Epithelial cell of proximal tubule (primary cell): Measurements from ENCODE around the gene TNIP3. TPM values are rescaled to one million over a fixed set of nuclear protein-coding genes. Genes with fewer than 3 reads are reported as not detected.
"Not testable (repeated sequence)": the region's sequence is repeated elsewhere in the genome, so short reads cannot be mapped to it uniquely, and the experiment has no call there.

ENCODE experiments used
- DNase-seq: peaks from one replicate; pipeline ENCODE4 v3.0.0-alpha.2; 2011; ENCODE audit warnings: low read depth
- H3K4me3 ChIP-seq: 2 replicates; pipeline ENCODE4 v1.5.1; 2011; ENCODE audit warnings: low read depth, mild to moderate bottlenecking, low read length
- CTCF ChIP-seq: conservative IDR thresholded peaks from 2 replicates; pipeline ENCODE4 v1.5.1; 2012; ENCODE audit warnings: low read depth, mild to moderate bottlenecking, low read length
- total RNA-seq: library from RNA; depleted of rRNA; stranded (reverse); fragments of >200 nt; gene quantifications from 2 replicates; pipeline ENCODE4 v1.2.3, GENCODE V29; 2015

TNIP3 gene
- 0.07 and 0.46 TPM in 2 replicates for total RNA-seq

GRCh38 chr4:121164291-121164690 lies at the start of gene TNIP3:
TSS of gene TNIP3 (minus strand) at chr4:121164321. CDS start at chr4:121164125, 196 bp downstream.
- H3K4me3 ChIP-seq, result no peak within 1 kb of the TSS
- TF ChIP-seq CTCF, result no peak
- no peak for DNase-seq

- TF ChIP-seq CTCF, result no peak
- DNase-seq, result no peak
- H3K4me3 ChIP-seq, result no peak overlapping the region
These were observed 48.7 kb upstream of the TNIP3 start for GRCh38 chr4:121212806-121213205.

- TF ChIP-seq CTCF, result no peak
- DNase-seq, result no peak
- H3K4me3 ChIP-seq, result no peak overlapping the region
These were observed 45.0 kb upstream of the TNIP3 start for GRCh38 chr4:121209171-121209570.

- no peak overlapping the region for H3K4me3 ChIP-seq
- no peak for TF ChIP-seq CTCF
- no peak for DNase-seq
These were observed 44.3 kb upstream of the TNIP3 start for GRCh38 chr4:121208244-121209007.

- not testable (repeated sequence) for H3K4me3 ChIP-seq, DNase-seq
These were observed 41.7 kb upstream of the TNIP3 start for GRCh38 chr4:121205777-121206176.

GRCh38 chr4:121200795-121201472 lies 36.8 kb upstream of the TNIP3 start:
- no peak for DNase-seq
- H3K4me3 ChIP-seq, result no peak overlapping the region
- no peak for TF ChIP-seq CTCF

- TF ChIP-seq CTCF, result no peak
- DNase-seq, result no peak
- H3K4me3 ChIP-seq, result no peak overlapping the region
These were observed 35.8 kb upstream of the TNIP3 start for GRCh38 chr4:121199742-121200561.
